ENCODE data around the gene SENP2. TPM values are rescaled to one million over a fixed set of nuclear protein-coding genes. Genes with fewer than 3 reads are reported as not detected.
"Not testable (repeated sequence)": the region's sequence is repeated elsewhere in the genome, so short reads cannot be mapped to it uniquely, and the experiment has no call there.

Gene SENP2
- total RNA-seq, 1 donor from 2014 or later: 41.9 TPM

- Mint-ChIP-seq H3K4me3 (no peak overlapping the region), H3K27me3 (peaks cover 4% of the 10 kb centered on the region), H3K4me1 (no peaks in the 10 kb centered on the region), H3K9me3 (no peaks in the 10 kb centered on the region), H3K27ac (no peak overlapping the region), H3K36me3 (ENCODE audit: low read depth) (no peaks in the 10 kb centered on the region)
- intact Hi-C loops (cut with micrococcal nuclease): no loop called here
- DNase-seq: no peak
Observed at GRCh38 chr3:185657691-185658503, 71.8 kb downstream of the SENP2 start.

DNA sequence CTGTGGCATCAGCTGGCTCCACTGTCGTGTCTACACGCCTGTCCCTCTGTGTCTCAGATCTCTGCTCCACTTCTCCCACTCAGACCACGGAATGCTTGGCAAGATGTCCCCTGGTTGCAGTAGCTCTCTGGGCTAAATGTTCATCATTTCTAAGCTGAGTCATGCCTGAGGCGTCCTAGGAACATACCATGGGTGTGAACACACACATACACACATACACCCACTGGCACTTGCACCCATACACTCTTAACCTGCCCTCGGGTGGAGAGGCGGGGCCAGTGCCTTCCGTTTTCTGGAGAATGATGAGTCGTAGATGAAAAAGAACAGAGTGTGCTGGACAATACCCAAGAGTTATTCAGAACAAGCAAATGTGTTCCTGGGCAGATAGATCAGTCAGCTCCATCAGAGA, 72.4 kb downstream of the SENP2 start:
- no peaks in the 10 kb centered on the region for H3K4me1 Mint-ChIP-seq
- no peak for DNase-seq
- no peaks in the 10 kb centered on the region for H3K36me3 Mint-ChIP-seq (ENCODE audit: low read depth)
- intact Hi-C loops (cut with micrococcal nuclease): no loop called here
- H3K9me3 Mint-ChIP-seq: no peaks in the 10 kb centered on the region
- no peak overlapping the region for H3K27ac Mint-ChIP-seq
- H3K4me3 Mint-ChIP-seq: no peak overlapping the region
- H3K27me3 Mint-ChIP-seq: peaks cover 4% of the 10 kb centered on the region

DNA sequence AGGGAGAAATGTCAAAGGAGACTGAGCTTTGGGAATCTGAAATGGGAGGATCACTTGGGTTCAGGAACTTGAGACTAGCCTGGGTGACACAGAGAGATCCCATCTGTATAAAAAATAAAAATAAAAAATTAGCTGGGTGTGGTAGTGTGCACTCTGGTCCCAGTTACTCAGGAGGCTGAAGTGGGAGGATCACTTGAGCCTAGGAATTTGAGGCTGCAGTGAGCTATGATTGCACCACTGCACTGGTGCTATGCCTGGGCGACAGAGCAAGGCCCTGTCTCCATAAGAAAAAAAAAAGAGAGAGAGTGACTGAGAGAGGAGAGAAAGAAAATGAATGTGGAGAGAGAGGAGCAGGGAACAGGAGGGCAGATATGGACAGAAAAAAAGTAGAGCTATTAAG, 72.8 kb downstream of the SENP2 start:
- DNase-seq: no peak
- Mint-ChIP-seq H3K27me3 (peaks cover 5% of the 10 kb centered on the region), H3K27ac (no peak overlapping the region), H3K9me3 (no peaks in the 10 kb centered on the region), H3K4me1 (no peaks in the 10 kb centered on the region), H3K4me3 (no peak overlapping the region), H3K36me3 (ENCODE audit: low read depth) (no peaks in the 10 kb centered on the region)
- intact Hi-C loops (cut with micrococcal nuclease): no loop called here

DNA sequence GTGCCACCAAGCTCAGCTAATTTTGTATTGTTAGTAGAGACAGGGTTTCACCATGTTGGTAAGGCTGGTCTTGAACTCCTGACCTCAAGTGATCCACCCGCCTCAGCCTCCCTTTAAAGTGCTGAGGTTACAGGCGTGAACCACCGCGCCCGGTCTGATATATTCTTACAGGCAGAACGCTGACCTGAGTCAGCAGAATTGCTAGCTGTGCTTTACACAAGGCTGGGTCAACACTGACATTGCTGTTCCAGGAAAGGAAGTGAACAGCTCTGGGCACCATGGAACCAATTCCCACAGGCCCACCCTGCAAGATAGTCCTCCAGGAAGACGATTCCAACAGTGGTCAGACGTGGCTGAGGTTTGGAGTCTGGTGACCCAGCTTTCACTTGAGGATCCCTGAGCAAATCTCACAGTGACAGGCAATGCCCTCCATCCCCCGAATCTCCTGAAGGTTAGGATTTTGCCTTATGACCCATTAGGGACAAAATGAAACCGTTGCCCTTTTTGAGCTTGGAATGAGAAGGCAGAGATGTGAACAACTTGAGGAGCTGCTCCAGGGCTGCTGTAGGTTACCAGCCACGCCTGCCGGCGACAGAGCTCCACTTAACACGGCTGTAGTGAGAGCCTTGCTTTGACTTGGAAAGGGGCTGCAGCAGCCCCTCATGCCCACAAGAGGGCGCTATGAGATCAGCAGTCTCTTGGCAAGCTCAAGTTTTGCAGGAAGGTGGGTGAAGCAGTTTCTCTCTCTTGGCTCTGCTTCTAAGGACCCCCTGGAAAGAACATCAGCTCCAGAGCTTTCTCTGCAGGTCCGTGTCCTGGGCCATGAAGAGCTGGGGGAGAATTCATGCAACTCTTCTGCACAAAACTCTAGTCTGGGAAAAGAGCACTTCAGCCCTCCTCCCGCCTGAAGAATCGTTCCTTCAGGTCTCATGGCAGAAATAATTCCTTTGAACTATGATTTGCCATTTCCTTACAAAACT, 74.1 kb downstream of the SENP2 start:
- no peaks in the 10 kb centered on the region for H3K4me1 Mint-ChIP-seq
- peak; percentile 91 for DNase-seq
- no peak overlapping the region for H3K27ac Mint-ChIP-seq
- intact Hi-C loops (cut with micrococcal nuclease): loop anchor here (1.0 kb wide), 1 partner anchor 108 kb away; no protein-coding TSS in a partner anchor
- H3K9me3 Mint-ChIP-seq: no peaks in the 10 kb centered on the region
- no peaks in the 10 kb centered on the region for H3K36me3 Mint-ChIP-seq (ENCODE audit: low read depth)
- peaks cover 16% of the 10 kb centered on the region for H3K27me3 Mint-ChIP-seq
- no peak overlapping the region for H3K4me3 Mint-ChIP-seq

DNA sequence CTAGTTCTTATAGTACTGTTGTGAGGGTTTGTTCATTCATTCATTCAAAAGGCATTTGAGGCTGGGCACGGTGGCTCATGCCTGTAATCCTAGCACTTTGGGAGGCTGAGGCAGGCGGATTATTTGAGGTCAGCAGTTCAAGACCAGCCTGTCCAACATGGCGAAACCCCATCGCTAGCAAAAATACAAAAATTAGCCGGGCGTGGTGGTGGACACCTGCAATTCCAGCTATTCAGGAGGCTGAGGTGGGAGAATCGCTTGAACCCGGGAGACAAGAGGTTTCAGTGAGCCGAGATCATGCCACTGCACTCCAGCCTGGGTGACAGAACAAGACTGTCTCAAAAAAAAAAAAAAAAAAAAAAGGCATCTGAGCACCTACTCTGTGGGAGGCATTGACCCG, 75.2 kb downstream of the SENP2 start:
- H3K4me1 Mint-ChIP-seq; DNase-seq; intact Hi-C loops (cut with micrococcal nuclease); H3K27ac Mint-ChIP-seq; H3K36me3 Mint-ChIP-seq (ENCODE audit: low read depth); H3K4me3 Mint-ChIP-seq; H3K9me3 Mint-ChIP-seq: not testable (repeated sequence)
- H3K27me3 Mint-ChIP-seq: peaks cover 17% of the 10 kb centered on the region

DNA sequence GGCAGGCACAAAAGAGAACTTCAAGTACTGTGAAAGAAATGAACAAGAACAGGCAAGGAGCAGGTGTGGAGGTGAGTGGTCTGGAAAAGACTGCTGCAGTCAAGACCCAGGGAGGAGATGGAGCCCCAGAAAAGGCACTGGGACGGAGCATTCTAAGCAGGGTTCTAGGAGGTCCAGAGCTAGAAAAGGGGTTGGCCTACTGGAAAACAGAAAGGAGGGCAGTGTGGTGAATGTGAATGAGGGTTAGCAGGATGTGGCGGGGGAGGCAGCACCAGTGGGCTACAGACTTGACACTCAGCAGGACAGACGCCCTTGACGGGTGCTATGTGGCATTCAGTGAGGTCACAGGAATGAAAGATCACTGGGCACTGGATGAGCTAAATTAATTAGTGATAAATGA, 75.7 kb downstream of the SENP2 start:
- peaks cover 17% of the 10 kb centered on the region for H3K27me3 Mint-ChIP-seq
- intact Hi-C loops (cut with micrococcal nuclease): no loop called here
- H3K27ac Mint-ChIP-seq: no peak overlapping the region
- no peaks in the 10 kb centered on the region for H3K9me3 Mint-ChIP-seq
- H3K36me3 Mint-ChIP-seq (ENCODE audit: low read depth): no peaks in the 10 kb centered on the region
- H3K4me3 Mint-ChIP-seq: no peak overlapping the region
- no peak for DNase-seq
- H3K4me1 Mint-ChIP-seq: no peaks in the 10 kb centered on the region

- Mint-ChIP-seq H3K9me3 (no peaks in the 10 kb centered on the region), H3K4me1 (no peaks in the 10 kb centered on the region), H3K27ac (no peak overlapping the region), H3K36me3 (ENCODE audit: low read depth) (no peaks in the 10 kb centered on the region), H3K4me3 (no peak overlapping the region), H3K27me3 (peaks cover 21% of the 10 kb centered on the region)
- no peak for DNase-seq
- intact Hi-C loops (cut with micrococcal nuclease): no loop called here
Observed at GRCh38 chr3:185663929-185664328, 77.8 kb downstream of the SENP2 start.

GRCh38 chr3:185667574-185667973, 81.5 kb downstream of the SENP2 start:
- H3K27me3 Mint-ChIP-seq: peaks cover 18% of the 10 kb centered on the region
- H3K36me3 Mint-ChIP-seq (ENCODE audit: low read depth): no peaks in the 10 kb centered on the region
- H3K9me3 Mint-ChIP-seq: no peaks in the 10 kb centered on the region
- no peaks in the 10 kb centered on the region for H3K4me1 Mint-ChIP-seq
- no peak overlapping the region for H3K4me3 Mint-ChIP-seq
- intact Hi-C loops (cut with micrococcal nuclease): no loop called here
- H3K27ac Mint-ChIP-seq: no peak overlapping the region
- DNase-seq: no peak

- Mint-ChIP-seq H3K4me3 (no peak overlapping the region), H3K9me3 (no peaks in the 10 kb centered on the region), H3K4me1 (no peaks in the 10 kb centered on the region), H3K36me3 (ENCODE audit: low read depth) (no peaks in the 10 kb centered on the region), H3K27ac (no peak overlapping the region), H3K27me3 (peaks cover 38% of the 10 kb centered on the region)
- intact Hi-C loops (cut with micrococcal nuclease): loop anchor here (1.0 kb wide), 1 partner anchor 91 kb away; no protein-coding TSS in a partner anchor
- DNase-seq: peak; percentile 74
Observed at GRCh38 chr3:185677146-185677829, 91.2 kb downstream of the SENP2 start.

- H3K27me3 Mint-ChIP-seq: peaks cover 37% of the 10 kb centered on the region
- no peak overlapping the region for H3K27ac Mint-ChIP-seq
- intact Hi-C loops (cut with micrococcal nuclease): no loop called here
- DNase-seq: no peak
- H3K4me1 Mint-ChIP-seq: no peaks in the 10 kb centered on the region
- no peaks in the 10 kb centered on the region for H3K9me3 Mint-ChIP-seq
- no peaks in the 10 kb centered on the region for H3K36me3 Mint-ChIP-seq (ENCODE audit: low read depth)
- H3K4me3 Mint-ChIP-seq: no peak overlapping the region
Observed at GRCh38 chr3:185678027-185678426, 91.9 kb downstream of the SENP2 start.

DNA sequence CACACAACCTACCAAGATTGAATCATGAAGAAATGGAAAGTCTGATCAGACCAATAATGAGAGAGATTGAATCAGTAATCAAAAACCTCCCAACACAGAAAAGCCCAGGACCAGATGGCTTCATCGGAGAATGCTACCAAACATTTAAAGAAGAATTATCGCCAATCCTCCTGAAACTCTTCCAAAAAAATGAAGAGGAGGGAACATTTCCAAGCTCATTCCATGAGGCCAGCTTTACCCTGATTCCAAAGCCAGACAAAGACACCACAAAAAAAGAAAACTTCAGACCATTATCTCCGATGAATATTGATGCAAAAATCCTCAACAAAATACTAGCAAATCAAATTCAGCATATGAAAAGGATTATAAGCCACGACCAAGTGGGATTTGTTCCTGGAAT, 94.1 kb downstream of the SENP2 start:
- H3K27ac Mint-ChIP-seq: no peak overlapping the region
- intact Hi-C loops (cut with micrococcal nuclease): no loop called here
- H3K4me3 Mint-ChIP-seq: no peak overlapping the region
- no peak for DNase-seq
- peaks cover 29% of the 10 kb centered on the region for H3K27me3 Mint-ChIP-seq
- no peaks in the 10 kb centered on the region for H3K9me3 Mint-ChIP-seq
- no peaks in the 10 kb centered on the region for H3K36me3 Mint-ChIP-seq (ENCODE audit: low read depth)
- no peaks in the 10 kb centered on the region for H3K4me1 Mint-ChIP-seq

All from activated CD4-positive, alpha-beta T cell treated with anti-CD3 and anti-CD28 coated beads, Interleukin-2, amount 10 ng/mL, durations not matched to agents 24 days and 14 days (primary cell).